Stomach (tissue), 9 donors: ENCODE results near the gene LSM3. TPM values are rescaled to one million over a fixed set of nuclear protein-coding genes. Genes with fewer than 3 reads are reported as not detected.

Experiments used
- DNase-seq, 2 donors: peaks; one replicate each; pipeline versions ENCODE4 v3.0.0 to v3.0.0-alpha.2; 2013 to 2019
- H3K27ac ChIP-seq, 5 donors: fragments of 200-600 bp in 4 of 5; sonication (generic) in 4 of 5; one replicate each; pipeline ENCODE4 v1.5.1; 2013 to 2019; ENCODE audit warnings: mild to moderate bottlenecking in 1 of 5, moderate library complexity in 1 of 5
- H3K27me3 ChIP-seq, 3 donors: fragments of 200-600 bp; sonication (generic); one replicate each; pipeline ENCODE4 v1.5.1; 2017 to 2019; ENCODE audit warnings: mixed run types in 1 of 3
- H3K36me3 ChIP-seq, 4 donors: fragments of 200-600 bp; sonication (generic); 1 replicate in 3 of 4; 2 replicates in 1 of 4; pipeline ENCODE4 v1.5.1; 2016 to 2019
- H3K4me1 ChIP-seq, 4 donors: fragments of 200-600 bp; sonication (generic); one replicate each; pipeline ENCODE4 v1.5.1; 2016 to 2019
- H3K4me3 ChIP-seq, 4 donors: fragments of 200-600 bp; sonication (generic) in 3 of 4; one replicate each; pipeline ENCODE4 v1.5.1; 2016 to 2019; ENCODE audit warnings: mild to moderate bottlenecking in 1 of 4
- H3K9me3 ChIP-seq, 4 donors: fragments of 200-600 bp; sonication (generic); one replicate each; pipeline ENCODE4 v1.5.1; 2016 to 2019
- CTCF ChIP-seq, 7 experiments: fragments of 450-650 bp in 4 of 7; fragments of 200-600 bp in 3 of 7; sonication (generic) in 3 of 7; IDR thresholded peaks; one replicate each; pipeline ENCODE4 v1.5.1; 2016 to 2019; ENCODE audit warnings: antibody characterized with exemption in 7 of 7, control low read depth in 2 of 7, mild to moderate bottlenecking in 1 of 7
- EP300 ChIP-seq: sonication (generic); formaldehyde crosslinking; IDR thresholded peaks from one replicate; pipeline ENCODE4 v1.6.1; 2017; ENCODE audit warnings: antibody characterized with exemption
- POLR2A ChIP-seq, 4 donors: fragments of 450-650 bp; IDR thresholded peaks; one replicate each; pipeline ENCODE4 v1.6.1; 2016; ENCODE audit warnings: antibody characterized with exemption in 4 of 4, control low read depth in 2 of 4, mild to moderate bottlenecking in 1 of 4, moderate library complexity in 1 of 4
- POLR2AphosphoS5 ChIP-seq, 3 donors: sonication (generic); formaldehyde crosslinking; IDR thresholded peaks; one replicate each; pipeline ENCODE4 v1.6.1; 2016; ENCODE audit warnings: antibody characterized with exemption in 3 of 3
- WGBS, 5 donors: extraction: QIAGEN DNeasy Blood & Tissue Kit in 3 of 5; methylation state at CpG; one replicate each; pipeline versions ENCODE4 v1.1.5 to v1.1.7; 2013 to 2018; 5-methylcytosine and 5-hydroxymethylcytosine counted together
- intact Hi-C: fragments of 100-400 bp; cut with DNase I; formaldehyde crosslinking; loops from one replicate; pipeline ENCODE4 v1.15.1; 2023; ENCODE audit warnings: low total_unique reads
- polyA plus RNA-seq, 3 donors: library from polyadenylated mRNA; stranded (reverse); fragments of 200-250 nt; gene quantifications; one replicate each; pipeline ENCODE4 v1.2.3, GENCODE V29; 2013
- total RNA-seq, 5 donors: library from RNA; depleted of rRNA; stranded (reverse); fragments of >200 nt; gene quantifications; one replicate each; pipeline versions ENCODE4 v1.1.0 to v1.2.3, GENCODE V29; 2014 to 2016
- donor health status: healthy with polysubstance abuse.
- donor health status: Bipolar disorder and iron deficiency.
- donor health status: healthy.

The LSM3 gene
- total and polyA plus RNA-seq, 8 donors: 2.2 to 15.0 (median 11.0) TPM

GRCh38 chr3:14150078-14150477 lies 28.5 kb upstream of the LSM3 start:
- intact Hi-C loops: no loop called here
- no peak for DNase-seq
- Histone ChIP-seq H3K9me3 (no peaks in the 10 kb centered on the region), H3K27ac (no peak overlapping the region), H3K27me3 (no peaks in the 10 kb centered on the region), H3K4me1 (peaks cover 7 to 14% (median 9%) of the 10 kb centered on the region in 4 donors), H3K36me3 (peaks cover 30 to 94% (median 93%) of the 10 kb centered on the region in 4 donors), H3K4me3 (no peak overlapping the region)
- no peak for TF ChIP-seq POLR2AphosphoS5 (IDR thresholded peaks at IDR 0.05)
- no peak for TF ChIP-seq EP300
- TF ChIP-seq POLR2A (IDR thresholded peaks at IDR 0.05): no peak
- no peak for TF ChIP-seq CTCF (IDR thresholded peaks at IDR 0.05)
- WGBS, 5 donors: 95 to 98% (median 98%) methylated on average over 9 of the region's 9 CpGs

- H3K36me3 ChIP-seq: peaks cover 28 to 95% (median 93%) of the 10 kb centered on the region in 4 donors
- peaks cover 1 to 8% (median 3%) of the 10 kb centered on the region in 4 donors for H3K4me1 ChIP-seq
- intact Hi-C loops: no loop called here
- WGBS, 5 donors: 91 to 97% (median 95%) methylated on average over 9 of the region's 9 CpGs
- no peak overlapping the region for H3K4me3 ChIP-seq
- H3K27me3 ChIP-seq: no peaks in the 10 kb centered on the region
- TF ChIP-seq POLR2A (IDR thresholded peaks at IDR 0.05) (no peak), EP300 (no peak), POLR2AphosphoS5 (IDR thresholded peaks at IDR 0.05) (no peak), CTCF (IDR thresholded peaks at IDR 0.05) (no peak)
- no peak for DNase-seq
- H3K27ac ChIP-seq: no peak overlapping the region
- H3K9me3 ChIP-seq: no peaks in the 10 kb centered on the region
These were observed 28.0 kb upstream of the LSM3 start for GRCh38 chr3:14150491-14151230.

- no peak for DNase-seq
- TF ChIP-seq POLR2AphosphoS5 (IDR thresholded peaks at IDR 0.05) (no peak), POLR2A (IDR thresholded peaks at IDR 0.05) (no peak), CTCF (IDR thresholded peaks at IDR 0.05) (no peak), EP300 (no peak)
- Histone ChIP-seq H3K36me3 (peaks cover 28 to 95% (median 93%) of the 10 kb centered on the region in 4 donors), H3K9me3 (no peaks in the 10 kb centered on the region), H3K4me3 (no peak overlapping the region), H3K4me1 (no peaks in the 10 kb centered on the region), H3K27me3 (no peaks in the 10 kb centered on the region), H3K27ac (no peak overlapping the region)
- 89 to 92% (median 91%) methylated on average over 11 to 12 of the region's 12 CpGs for WGBS, 5 donors
- intact Hi-C loops: no loop called here
These were observed 27.0 kb upstream of the LSM3 start for GRCh38 chr3:14151471-14152083.

GRCh38 chr3:14152233-14152962 lies 26.2 kb upstream of the LSM3 start:
- TF ChIP-seq POLR2AphosphoS5 (IDR thresholded peaks at IDR 0.05) (no peak), POLR2A (IDR thresholded peaks at IDR 0.05) (no peak), CTCF (IDR thresholded peaks at IDR 0.05) (no peak), EP300 (no peak)
- H3K4me1 ChIP-seq: no peaks in the 10 kb centered on the region
- H3K27me3 ChIP-seq: no peaks in the 10 kb centered on the region
- no peak overlapping the region for H3K27ac ChIP-seq
- intact Hi-C loops: no loop called here
- H3K4me3 ChIP-seq: no peak overlapping the region
- peaks cover 24 to 95% (median 93%) of the 10 kb centered on the region in 4 donors for H3K36me3 ChIP-seq
- DNase-seq: no peak
- 85 to 90% (median 86%) methylated on average over 11 of the region's 11 CpGs for WGBS, 5 donors
- H3K9me3 ChIP-seq: no peaks in the 10 kb centered on the region
